Memory B cell (primary cell): ENCODE data around the gene RNU6-1.

Experiments used
- ATAC-seq: fragments of 150-1000 bp; cut with Tn5 transposase; 2 replicates; pipeline ENCODE4 v1.10.0; 2021; ENCODE audit warnings: low read depth, mild to moderate bottlenecking, moderate library complexity
- DNase-seq, 2 donors: peaks; one replicate each; pipeline ENCODE4 v3.0.0; 2022; ENCODE audit warnings: low spot score in 2 of 2
- H3K27ac Mint-ChIP-seq: one replicate; pipeline ENCODE4 v1.8.0; 2022; ENCODE audit warnings: mild to moderate bottlenecking, moderate library complexity, mixed read lengths
- H3K27me3 Mint-ChIP-seq: one replicate; pipeline ENCODE4 v1.8.0; 2022; ENCODE audit warnings: mixed read lengths
- H3K36me3 Mint-ChIP-seq: one replicate; pipeline ENCODE4 v1.8.0; 2022; ENCODE audit warnings: mild to moderate bottlenecking, mixed read lengths
- H3K4me1 Mint-ChIP-seq: one replicate; pipeline ENCODE4 v1.8.0; 2022; ENCODE audit warnings: mixed read lengths
- H3K4me3 Mint-ChIP-seq: one replicate; pipeline ENCODE4 v1.8.0; 2022; ENCODE audit warnings: mild to moderate bottlenecking, moderate library complexity, mixed read lengths
- H3K9me3 Mint-ChIP-seq: one replicate; pipeline ENCODE4 v1.8.0; 2022; ENCODE audit warnings: mixed read lengths

RNU6-1 gene

DNA sequence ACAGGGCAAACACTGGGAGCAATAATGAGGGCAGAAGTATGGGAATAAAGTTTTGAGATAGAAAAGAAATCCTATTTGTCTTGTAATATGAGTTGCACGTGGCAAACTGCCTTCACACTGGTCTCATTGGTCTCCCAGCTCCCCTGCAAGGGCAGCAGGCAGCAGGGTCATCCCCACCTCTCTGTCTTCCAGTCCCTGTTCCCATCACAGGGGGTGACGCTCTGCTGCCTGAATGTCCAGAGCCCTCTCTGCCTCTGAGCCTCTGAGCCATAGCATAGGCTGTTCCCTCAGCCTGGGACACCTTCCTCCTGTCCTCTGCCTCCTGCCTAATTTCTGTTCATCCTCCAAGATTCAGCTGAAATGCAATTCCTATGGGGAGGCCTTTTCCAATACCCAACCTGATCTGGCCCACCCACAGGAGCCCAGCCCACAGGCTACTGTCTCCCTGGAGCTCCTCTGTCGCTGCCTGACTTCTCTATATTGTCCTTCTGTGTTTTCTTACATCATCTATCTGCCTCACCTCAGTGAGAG is 26.7 kb downstream of the RNU6-1 start:
- ATAC-seq = no peak
- H3K4me1 Mint-ChIP-seq = no peaks in the 10 kb centered on the region
- no peak overlapping the region for H3K4me3 Mint-ChIP-seq

GRCh38 chr15:67812241-67812644 is 27.6 kb downstream of the RNU6-1 start:
- peaks cover 5% of the 10 kb centered on the region for H3K27me3 Mint-ChIP-seq
- DNase-seq = no peak
- H3K27ac Mint-ChIP-seq = no peak overlapping the region
- ATAC-seq = no peak
- peaks cover 11% of the 10 kb centered on the region for H3K36me3 Mint-ChIP-seq
- no peak overlapping the region for H3K4me3 Mint-ChIP-seq
- H3K4me1 Mint-ChIP-seq = no peaks in the 10 kb centered on the region
- no peaks in the 10 kb centered on the region for H3K9me3 Mint-ChIP-seq

More for the DNA sequence above, 26.7 kb downstream of the RNU6-1 start:
- peaks cover 6% of the 10 kb centered on the region for H3K27me3 Mint-ChIP-seq
- H3K9me3 Mint-ChIP-seq = no peaks in the 10 kb centered on the region
- H3K27ac Mint-ChIP-seq = no peak overlapping the region
- DNase-seq = no peak
- peaks cover 6% of the 10 kb centered on the region for H3K36me3 Mint-ChIP-seq

DNA sequence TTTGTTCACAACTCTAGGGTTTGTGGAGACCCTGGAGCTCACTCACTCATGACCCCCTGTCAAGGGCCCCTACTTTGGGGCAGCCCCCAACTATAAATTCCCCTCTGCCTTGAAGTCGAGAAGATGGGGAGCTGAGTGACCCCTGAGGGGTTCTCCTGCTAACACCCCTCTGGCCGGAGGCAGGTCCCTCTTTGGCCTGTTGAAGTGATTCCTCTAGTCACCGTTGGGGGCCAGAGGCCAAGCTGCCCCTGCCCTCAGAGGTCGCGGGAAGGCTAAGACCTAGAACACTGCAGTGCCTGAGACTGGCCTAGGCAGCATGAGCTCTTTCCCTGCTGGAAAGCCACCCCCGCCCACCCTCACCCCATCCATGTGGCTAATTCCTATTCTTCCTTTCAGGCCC is 30.0 kb downstream of the RNU6-1 start:
- Mint-ChIP-seq H3K9me3 (no peaks in the 10 kb centered on the region), H3K36me3 (peaks cover 9% of the 10 kb centered on the region), H3K4me1 (no peaks in the 10 kb centered on the region), H3K4me3 (no peak overlapping the region), H3K27me3 (no peaks in the 10 kb centered on the region), H3K27ac (no peak overlapping the region)
- DNase-seq = no peak
- ATAC-seq = no peak

DNA sequence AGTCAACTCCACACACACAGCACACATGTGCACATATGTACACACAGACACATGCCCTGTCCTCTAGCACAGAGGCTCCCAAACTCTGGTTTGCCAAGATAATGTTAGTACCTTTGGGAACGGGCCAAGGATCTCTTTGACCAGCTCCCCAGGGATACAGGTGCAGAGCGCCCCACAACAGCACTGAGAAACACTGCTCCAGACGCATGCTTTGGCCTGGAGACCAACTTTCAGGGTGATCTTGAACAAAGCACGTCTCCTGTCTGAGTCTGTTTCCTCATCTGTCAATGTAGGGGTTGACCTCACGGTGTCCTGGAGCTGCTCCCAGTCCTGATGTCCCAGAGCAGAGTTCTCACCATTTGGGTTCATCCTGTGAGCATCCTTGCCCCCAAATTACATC is 30.4 kb downstream of the RNU6-1 start:
- DNase-seq (no peak), ATAC-seq (no peak)
- H3K36me3 Mint-ChIP-seq = peaks cover 9% of the 10 kb centered on the region
- H3K9me3 Mint-ChIP-seq = no peaks in the 10 kb centered on the region
- no peak overlapping the region for H3K4me3 Mint-ChIP-seq
- H3K27me3 Mint-ChIP-seq = no peaks in the 10 kb centered on the region
- no peaks in the 10 kb centered on the region for H3K4me1 Mint-ChIP-seq
- H3K27ac Mint-ChIP-seq = no peak overlapping the region

- no peaks in the 10 kb centered on the region for H3K9me3 Mint-ChIP-seq
- no peaks in the 10 kb centered on the region for H3K4me1 Mint-ChIP-seq
- ATAC-seq (no peak), DNase-seq (no peak)
- H3K27ac Mint-ChIP-seq = no peak overlapping the region
- H3K27me3 Mint-ChIP-seq = no peaks in the 10 kb centered on the region
- H3K36me3 Mint-ChIP-seq = peaks cover 9% of the 10 kb centered on the region
- H3K4me3 Mint-ChIP-seq = no peak overlapping the region
These were observed 31.0 kb downstream of the RNU6-1 start for GRCh38 chr15:67808821-67809220.

DNA sequence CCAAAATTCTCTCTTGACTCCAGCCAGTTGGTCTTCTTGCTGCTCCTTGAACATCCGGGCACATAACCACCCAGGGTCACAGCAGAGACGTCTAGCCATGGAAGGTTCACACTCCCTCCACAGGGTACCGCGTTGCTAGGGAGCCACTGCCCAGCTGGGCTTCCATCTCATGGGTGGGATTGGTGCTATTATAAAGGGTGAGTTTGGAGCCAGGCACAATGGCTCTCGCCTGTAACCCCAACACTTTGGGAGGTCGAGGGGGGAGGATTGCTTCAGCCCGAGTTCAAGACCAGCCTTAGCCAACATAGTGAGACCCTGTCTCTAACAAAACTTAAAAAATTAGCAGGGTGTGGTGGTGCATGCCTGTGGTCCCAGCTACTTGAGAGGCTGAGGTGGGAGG is 32.0 kb downstream of the RNU6-1 start:
- no peak for ATAC-seq
- no peak overlapping the region for H3K4me3 Mint-ChIP-seq
- peaks cover 5% of the 10 kb centered on the region for H3K4me1 Mint-ChIP-seq
- no peaks in the 10 kb centered on the region for H3K27me3 Mint-ChIP-seq
- no peak overlapping the region for H3K27ac Mint-ChIP-seq
- DNase-seq = no peak
- no peaks in the 10 kb centered on the region for H3K9me3 Mint-ChIP-seq
- peaks cover 9% of the 10 kb centered on the region for H3K36me3 Mint-ChIP-seq

GRCh38 chr15:67807141-67807540 is 32.7 kb downstream of the RNU6-1 start:
- no peak overlapping the region for H3K27ac Mint-ChIP-seq
- peaks cover 11% of the 10 kb centered on the region for H3K36me3 Mint-ChIP-seq
- H3K27me3 Mint-ChIP-seq = no peaks in the 10 kb centered on the region
- H3K4me1 Mint-ChIP-seq = peaks cover 9% of the 10 kb centered on the region
- no peak overlapping the region for H3K4me3 Mint-ChIP-seq
- H3K9me3 Mint-ChIP-seq = no peaks in the 10 kb centered on the region
- DNase-seq (no peak), ATAC-seq (no peak)

DNA sequence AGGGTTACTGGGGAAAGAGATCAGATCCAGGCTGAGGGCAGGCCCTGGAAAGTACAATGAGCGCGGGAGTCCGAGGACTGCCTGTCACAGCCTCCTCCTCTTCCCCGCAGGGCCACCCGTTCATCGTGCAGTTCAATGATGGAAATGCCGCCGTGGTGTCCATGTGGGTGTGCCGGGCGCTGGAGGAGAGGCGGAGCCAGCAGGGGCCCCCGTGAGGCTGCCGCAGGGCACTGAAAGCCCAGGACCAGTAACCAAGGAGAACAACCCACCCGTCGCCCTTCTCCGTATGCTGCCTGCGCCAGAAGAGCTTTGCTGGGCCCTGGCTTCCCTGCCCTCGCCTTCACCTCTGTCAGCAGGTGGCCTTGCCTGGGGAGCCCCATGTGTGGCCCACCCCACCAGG is 33.3 kb downstream of the RNU6-1 start:
- Mint-ChIP-seq H3K36me3 (peaks cover 11% of the 10 kb centered on the region), H3K27me3 (no peaks in the 10 kb centered on the region), H3K4me3 (no peak overlapping the region), H3K27ac (no peak overlapping the region), H3K4me1 (peaks cover 9% of the 10 kb centered on the region), H3K9me3 (no peaks in the 10 kb centered on the region)
- DNase-seq = no peak
- no peak for ATAC-seq

DNA sequence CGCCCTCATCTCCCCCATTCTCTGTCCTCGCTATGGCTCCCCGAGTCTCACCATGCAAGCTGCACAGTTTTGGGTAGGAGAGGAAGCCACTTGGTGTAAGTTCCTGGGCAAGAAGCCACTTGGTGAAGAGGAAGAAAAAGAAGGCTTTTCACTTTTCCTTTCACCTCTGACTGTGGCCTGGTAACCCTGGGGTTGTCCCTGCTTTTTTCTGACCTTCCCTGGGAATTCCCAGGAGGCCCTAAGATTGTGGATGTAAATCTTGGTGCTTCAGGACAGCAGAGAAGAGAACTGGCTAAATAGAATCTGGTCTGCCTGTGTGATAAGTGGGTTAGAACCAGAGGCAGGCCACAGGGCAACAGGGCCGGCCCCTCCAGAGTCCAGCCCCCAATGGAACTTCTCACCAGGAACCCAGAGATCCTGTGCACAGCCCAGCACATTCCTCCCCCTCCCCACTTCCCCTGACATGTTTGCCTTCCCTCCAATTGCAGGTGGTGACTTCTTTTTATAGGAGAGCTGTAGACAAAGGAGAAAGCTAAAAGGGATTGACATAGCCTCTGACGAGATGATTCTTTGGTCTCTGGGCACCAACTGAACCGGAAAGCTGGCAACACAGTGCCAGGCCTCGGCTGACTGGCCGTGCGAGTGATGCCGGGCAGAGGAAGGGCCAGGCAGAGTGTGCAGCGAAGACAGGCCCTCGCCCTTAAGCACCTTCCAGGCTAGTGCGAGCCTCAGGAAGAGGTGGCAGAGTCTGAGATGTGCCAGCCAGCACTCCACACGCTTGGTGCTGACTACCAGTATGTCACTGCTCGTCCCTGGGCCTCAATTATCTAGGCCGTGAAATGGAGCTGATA is 34.0 kb downstream of the RNU6-1 start:
- H3K36me3 Mint-ChIP-seq = peaks cover 11% of the 10 kb centered on the region

GRCh38 chr15:67805008-67805665 is 34.7 kb downstream of the RNU6-1 start:
- ATAC-seq (no peak), DNase-seq (no peak)
- H3K9me3 Mint-ChIP-seq = no peaks in the 10 kb centered on the region
- H3K27ac Mint-ChIP-seq = peak overlapping the region; percentile 60
- no peak overlapping the region for H3K4me3 Mint-ChIP-seq
- H3K4me1 Mint-ChIP-seq = peaks cover 11% of the 10 kb centered on the region
- no peaks in the 10 kb centered on the region for H3K27me3 Mint-ChIP-seq
- peaks cover 11% of the 10 kb centered on the region for H3K36me3 Mint-ChIP-seq

More for the DNA sequence above, 34.0 kb downstream of the RNU6-1 start:
- DNase-seq (no peak), ATAC-seq (no peak)
- H3K4me3 Mint-ChIP-seq = no peak overlapping the region
- H3K4me1 Mint-ChIP-seq = peaks cover 11% of the 10 kb centered on the region
- peak overlapping the region; percentile 60 for H3K27ac Mint-ChIP-seq
- H3K9me3 Mint-ChIP-seq = no peaks in the 10 kb centered on the region
- no peaks in the 10 kb centered on the region for H3K27me3 Mint-ChIP-seq

DNA sequence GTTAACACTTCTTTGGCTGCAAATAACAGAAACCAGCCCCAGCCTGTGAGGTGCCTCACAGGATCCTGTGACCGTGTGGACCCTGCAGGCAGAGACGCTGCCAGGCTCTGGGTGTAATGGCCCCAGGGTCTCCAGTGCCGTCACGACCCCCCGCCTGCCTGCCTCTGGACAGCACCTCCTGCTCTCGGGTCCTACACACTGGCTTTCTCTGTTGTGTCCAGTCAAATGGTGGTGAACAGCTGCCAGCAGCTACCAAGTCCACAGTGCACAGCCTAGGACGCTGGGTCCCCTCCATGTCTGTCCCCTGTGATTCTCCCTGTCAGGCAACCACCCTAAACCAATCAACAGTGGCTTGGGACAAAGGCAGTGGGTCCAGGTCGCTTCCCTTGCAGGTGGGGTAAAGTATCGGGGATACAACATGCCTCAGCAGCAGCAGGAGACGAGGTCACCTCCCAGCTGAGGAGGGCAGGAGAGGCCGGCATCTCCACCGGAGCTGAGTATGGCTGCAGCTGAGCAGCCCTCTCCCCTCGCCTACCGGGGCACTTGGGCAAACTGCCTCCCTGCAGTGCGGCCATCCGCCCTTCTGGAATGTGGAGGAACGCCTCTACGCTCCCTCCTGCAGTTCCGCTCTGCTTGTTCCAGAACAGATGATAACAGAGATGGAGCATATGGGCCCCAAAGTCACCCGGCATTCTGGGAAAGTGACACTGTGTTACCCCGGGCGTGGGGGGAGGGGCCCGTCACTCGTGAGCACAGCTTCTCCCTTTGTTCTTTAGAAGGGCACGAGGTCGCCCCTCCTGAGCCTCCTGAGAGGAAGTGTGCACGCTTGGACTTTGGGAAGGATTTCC is 35.6 kb downstream of the RNU6-1 start:
- no peak for DNase-seq
- Mint-ChIP-seq H3K4me1 (peaks cover 11% of the 10 kb centered on the region), H3K27me3 (no peaks in the 10 kb centered on the region), H3K36me3 (peaks cover 11% of the 10 kb centered on the region), H3K27ac (no peak overlapping the region), H3K4me3 (no peak overlapping the region), H3K9me3 (no peaks in the 10 kb centered on the region)
- no peak for ATAC-seq

DNA sequence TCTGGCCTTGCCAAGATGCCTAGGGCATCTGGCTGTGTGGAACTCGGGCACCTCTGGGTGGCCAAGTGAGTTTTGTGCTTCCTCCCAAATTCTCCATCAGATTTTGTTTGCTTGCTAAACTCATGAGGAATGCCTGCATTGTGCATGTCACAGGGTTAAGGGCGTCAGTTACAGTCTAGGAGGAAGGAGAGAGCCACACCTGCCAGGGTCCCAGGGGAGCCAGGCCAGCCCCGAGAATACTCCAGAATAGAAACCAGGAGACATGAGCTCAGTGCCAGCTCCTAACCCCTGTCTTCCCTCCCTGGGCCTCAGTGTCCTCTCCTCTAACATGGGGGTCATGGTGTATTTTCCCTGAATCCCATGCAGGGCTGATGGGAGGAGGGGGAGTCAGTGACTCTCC is 36.5 kb downstream of the RNU6-1 start:
- Mint-ChIP-seq H3K27ac (no peak overlapping the region), H3K4me3 (no peak overlapping the region), H3K4me1 (peaks cover 11% of the 10 kb centered on the region), H3K9me3 (no peaks in the 10 kb centered on the region), H3K27me3 (no peaks in the 10 kb centered on the region), H3K36me3 (peaks cover 10% of the 10 kb centered on the region)
- no peak for DNase-seq
- ATAC-seq = no peak

DNA sequence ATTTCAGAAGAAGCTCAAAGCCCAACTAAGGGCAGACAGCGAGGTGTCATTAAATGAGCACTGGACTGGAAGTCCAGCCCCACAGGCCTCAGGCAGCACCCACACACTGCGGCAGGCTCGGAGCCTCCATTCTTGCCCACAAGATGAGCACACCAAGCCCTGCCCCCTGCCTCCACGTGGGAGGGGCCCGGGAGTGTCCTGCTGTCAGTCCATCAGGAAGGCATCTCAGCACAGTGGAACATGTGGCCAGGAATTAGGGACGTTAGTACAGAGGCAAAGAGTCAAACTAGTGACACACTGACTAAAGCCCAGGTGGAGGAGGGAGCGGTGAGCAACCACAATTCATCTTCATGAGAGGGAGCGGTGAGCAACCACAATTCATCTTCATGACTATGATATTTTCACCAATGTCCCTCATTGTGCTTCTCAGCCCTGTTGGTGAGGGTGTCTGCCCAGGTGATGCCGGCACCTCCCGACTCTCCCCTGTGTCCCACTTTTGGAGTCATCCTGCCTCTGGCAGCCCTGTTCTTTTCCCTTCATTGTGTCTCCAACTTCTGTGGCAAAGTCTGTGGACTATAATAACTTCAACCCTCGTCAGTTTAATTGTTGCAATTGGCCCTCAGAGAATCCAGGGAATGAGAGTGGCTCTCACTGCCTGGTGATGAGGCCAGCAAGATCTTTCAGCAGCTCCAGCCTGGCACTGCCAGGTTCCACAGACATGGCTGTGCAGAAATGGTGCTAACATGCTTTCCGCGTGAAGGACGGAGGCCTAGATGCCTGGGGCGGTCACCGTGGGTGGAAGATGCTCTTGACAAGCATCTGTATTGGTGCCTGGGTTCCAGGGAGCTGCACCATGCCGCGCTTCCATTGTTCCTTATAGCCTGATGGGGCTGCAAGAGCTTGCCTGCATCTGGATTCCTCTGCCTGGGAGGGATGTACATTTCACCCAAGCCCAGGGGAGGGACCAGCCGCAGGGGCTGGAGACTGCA is 37.6 kb downstream of the RNU6-1 start:
- Mint-ChIP-seq H3K36me3 (peaks cover 10% of the 10 kb centered on the region), H3K9me3 (no peaks in the 10 kb centered on the region), H3K27me3 (no peaks in the 10 kb centered on the region), H3K4me3 (no peak overlapping the region), H3K4me1 (peaks cover 11% of the 10 kb centered on the region), H3K27ac (no peak overlapping the region)
- DNase-seq (no peak), ATAC-seq (no peak)
